Measurements from ENCODE around the gene KIAA1671. TPM values are rescaled to one million over a fixed set of nuclear protein-coding genes. Genes with fewer than 3 reads are reported as not detected.
A peak's percentile ranks its signal among the peaks of the same experiment; 100 is the strongest.

KIAA1671 gene
- total RNA-seq, 2 experiments from 2014 or later: 35.0 to 35.5 TPM

- Mint-ChIP-seq H3K4me1 (peaks cover 33% of the 10 kb centered on the region), H3K4me3 (no peak overlapping the region), H3K9me3 (peaks cover 5% of the 10 kb centered on the region), H3K27ac (no peak overlapping the region), H3K36me3 (ENCODE audit: low read depth) (peaks cover 14% of the 10 kb centered on the region), H3K27me3 (peaks cover 5% of the 10 kb centered on the region)
- CTCF ChIA-PET: no interaction called here
- POLR2A ChIA-PET: no interaction called here
- DNase-seq: no peak
Observed at GRCh38 chr22:25008666-25009065, 56.1 kb downstream of the KIAA1671 start.

- peaks cover 38% of the 10 kb centered on the region for H3K4me1 Mint-ChIP-seq
- peaks cover 9% of the 10 kb centered on the region for H3K27me3 Mint-ChIP-seq
- no peaks in the 10 kb centered on the region for H3K9me3 Mint-ChIP-seq
- ChIA-PET POLR2A (interaction anchor here (1.2 to 1.3 kb wide), 3 partner anchors 9 to 13 kb away, joined by 4 to 5 read pairs (median 4); no protein-coding TSS in a partner anchor), CTCF (interaction anchor here (1.5 kb wide), 1 partner anchor 13 kb away, joined by 3 read pairs; no protein-coding TSS in a partner anchor)
- DNase-seq: no peak
- peaks cover 28% of the 10 kb centered on the region for H3K36me3 Mint-ChIP-seq (ENCODE audit: low read depth)
- no peak overlapping the region for H3K27ac Mint-ChIP-seq
- H3K4me3 Mint-ChIP-seq: no peak overlapping the region
Observed at GRCh38 chr22:25012741-25013143, 60.2 kb downstream of the KIAA1671 start.

GRCh38 chr22:25013607-25014006 lies 61.1 kb downstream of the KIAA1671 start:
- H3K36me3 Mint-ChIP-seq (ENCODE audit: low read depth): peaks cover 31% of the 10 kb centered on the region
- H3K4me3 Mint-ChIP-seq: no peak overlapping the region
- H3K27me3 Mint-ChIP-seq: peaks cover 12% of the 10 kb centered on the region
- ChIA-PET CTCF (interaction anchor here (0.7 to 1.5 kb wide), 2 partner anchors 12 to 126 kb away, joined by 3 read pairs; no protein-coding TSS in a partner anchor), POLR2A (interaction anchor here (1.2 to 1.3 kb wide), 3 partner anchors 8 to 12 kb away, joined by 4 to 5 read pairs (median 4); no protein-coding TSS in a partner anchor)
- peaks cover 33% of the 10 kb centered on the region for H3K4me1 Mint-ChIP-seq
- H3K27ac Mint-ChIP-seq: no peak overlapping the region
- H3K9me3 Mint-ChIP-seq: no peaks in the 10 kb centered on the region
- no peak for DNase-seq

GRCh38 chr22:25014896-25015755 lies 62.6 kb downstream of the KIAA1671 start:
- H3K4me1 Mint-ChIP-seq: peaks cover 32% of the 10 kb centered on the region
- CTCF ChIA-PET: interaction anchor here (1.5 kb wide), 1 partner anchor 13 kb away, joined by 5 read pairs; no protein-coding TSS in a partner anchor

GRCh38 chr22:25016311-25016710 lies 63.8 kb downstream of the KIAA1671 start:
- peaks cover 39% of the 10 kb centered on the region for H3K4me1 Mint-ChIP-seq
- no peak for DNase-seq
- peaks cover 39% of the 10 kb centered on the region for H3K36me3 Mint-ChIP-seq (ENCODE audit: low read depth)
- ChIA-PET CTCF (no interaction called here), POLR2A (no interaction called here)
- no peaks in the 10 kb centered on the region for H3K9me3 Mint-ChIP-seq
- H3K4me3 Mint-ChIP-seq: no peak overlapping the region
- no peak overlapping the region for H3K27ac Mint-ChIP-seq
- peaks cover 31% of the 10 kb centered on the region for H3K27me3 Mint-ChIP-seq

More at GRCh38 chr22:25014896-25015755, 62.6 kb downstream of the KIAA1671 start:
- Mint-ChIP-seq H3K9me3 (no peaks in the 10 kb centered on the region), H3K27ac (no peak overlapping the region), H3K36me3 (ENCODE audit: low read depth) (peaks cover 35% of the 10 kb centered on the region), H3K4me3 (no peak overlapping the region), H3K27me3 (peaks cover 23% of the 10 kb centered on the region)
- POLR2A ChIA-PET: interaction anchor here (1.2 kb wide), 1 partner anchor 13 kb away, joined by 3 read pairs; no protein-coding TSS in a partner anchor
- no peak for DNase-seq

- Mint-ChIP-seq H3K4me3 (no peak overlapping the region), H3K27me3 (peaks cover 36% of the 10 kb centered on the region), H3K9me3 (no peaks in the 10 kb centered on the region), H3K27ac (no peak overlapping the region), H3K36me3 (ENCODE audit: low read depth) (peaks cover 39% of the 10 kb centered on the region), H3K4me1 (peaks cover 37% of the 10 kb centered on the region)
- ChIA-PET CTCF (no interaction called here), POLR2A (no interaction called here)
- no peak for DNase-seq
Observed at GRCh38 chr22:25018009-25018408, 65.5 kb downstream of the KIAA1671 start.

- no peak for DNase-seq
- ChIA-PET POLR2A (interaction anchor here (1.0 to 2.1 kb wide), 2 partner anchors 9 to 25 kb away, joined by 3 to 7 read pairs; no protein-coding TSS in a partner anchor), CTCF (no interaction called here)
Observed at GRCh38 chr22:25019427-25020184, 67.1 kb downstream of the KIAA1671 start.

GRCh38 chr22:25021409-25021808 lies 68.9 kb downstream of the KIAA1671 start:
- no peak overlapping the region for H3K27ac Mint-ChIP-seq
- peaks cover 31% of the 10 kb centered on the region for H3K36me3 Mint-ChIP-seq (ENCODE audit: low read depth)
- H3K27me3 Mint-ChIP-seq: peaks cover 27% of the 10 kb centered on the region
- no peak for DNase-seq
- ChIA-PET POLR2A (interaction anchor here (0.9 to 2.1 kb wide), 4 partner anchors 8 to 27 kb away, joined by 3 to 7 read pairs (median 4); no protein-coding TSS in a partner anchor), CTCF (interaction anchor here (0.7 to 1.3 kb wide), 2 partner anchors 26 to 32 kb away, joined by 3 to 4 read pairs; no protein-coding TSS in a partner anchor)
- no peaks in the 10 kb centered on the region for H3K9me3 Mint-ChIP-seq
- H3K4me1 Mint-ChIP-seq: peaks cover 42% of the 10 kb centered on the region
- H3K4me3 Mint-ChIP-seq: no peak overlapping the region

More at GRCh38 chr22:25019427-25020184, 67.1 kb downstream of the KIAA1671 start:
- Mint-ChIP-seq H3K4me3 (no peak overlapping the region), H3K9me3 (no peaks in the 10 kb centered on the region), H3K27ac (no peak overlapping the region), H3K36me3 (ENCODE audit: low read depth) (peaks cover 34% of the 10 kb centered on the region), H3K4me1 (peaks cover 34% of the 10 kb centered on the region), H3K27me3 (peaks cover 30% of the 10 kb centered on the region)

GRCh38 chr22:25021976-25022711 lies 69.6 kb downstream of the KIAA1671 start:
- H3K27me3 Mint-ChIP-seq: peaks cover 27% of the 10 kb centered on the region
- no peak for DNase-seq
- peaks cover 33% of the 10 kb centered on the region for H3K36me3 Mint-ChIP-seq (ENCODE audit: low read depth)
- H3K27ac Mint-ChIP-seq: no peak overlapping the region
- H3K9me3 Mint-ChIP-seq: no peaks in the 10 kb centered on the region
- ChIA-PET POLR2A (interaction anchor here (0.9 to 2.1 kb wide), 4 partner anchors 9 to 28 kb away, joined by 3 to 7 read pairs (median 4); no protein-coding TSS in a partner anchor), CTCF (interaction anchor here (1.3 kb wide), 1 partner anchor 27 kb away, joined by 4 read pairs; no protein-coding TSS in a partner anchor)
- H3K4me3 Mint-ChIP-seq: no peak overlapping the region
- H3K4me1 Mint-ChIP-seq: peaks cover 46% of the 10 kb centered on the region

- ChIA-PET CTCF (no interaction called here), POLR2A (interaction anchor here (1.5 to 4.9 kb wide), 3 partner anchors 11 to 38 kb away, joined by 4 to 49 read pairs (median 22); no protein-coding TSS in a partner anchor)
- H3K27ac Mint-ChIP-seq: no peak overlapping the region
- H3K36me3 Mint-ChIP-seq (ENCODE audit: low read depth): peaks cover 29% of the 10 kb centered on the region
- no peaks in the 10 kb centered on the region for H3K9me3 Mint-ChIP-seq
- no peak for DNase-seq
- peaks cover 24% of the 10 kb centered on the region for H3K27me3 Mint-ChIP-seq
- no peak overlapping the region for H3K4me3 Mint-ChIP-seq
- peaks cover 54% of the 10 kb centered on the region for H3K4me1 Mint-ChIP-seq
Observed at GRCh38 chr22:25023879-25024278, 71.4 kb downstream of the KIAA1671 start.

- ChIA-PET POLR2A (interaction anchor here (1.0 to 4.9 kb wide), 4 partner anchors 12 to 39 kb away, joined by 3 to 49 read pairs (median 13); no protein-coding TSS in a partner anchor), CTCF (interaction anchor here (1.0 to 1.3 kb wide), 4 partner anchors 11 to 31 kb away, joined by 3 to 4 read pairs (median 4); no protein-coding TSS in a partner anchor)
- peaks cover 53% of the 10 kb centered on the region for H3K4me1 Mint-ChIP-seq
- peak overlapping the region; percentile 54 for H3K27ac Mint-ChIP-seq
- H3K4me3 Mint-ChIP-seq: no peak overlapping the region
- H3K36me3 Mint-ChIP-seq (ENCODE audit: low read depth): peaks cover 30% of the 10 kb centered on the region
- no peak for DNase-seq
- H3K9me3 Mint-ChIP-seq: no peaks in the 10 kb centered on the region
- H3K27me3 Mint-ChIP-seq: peaks cover 14% of the 10 kb centered on the region
Observed at GRCh38 chr22:25024895-25025294, 72.4 kb downstream of the KIAA1671 start.
